ENCODE data around the gene UCHL3. TPM values are rescaled to one million over a fixed set of nuclear protein-coding genes. Genes with fewer than 3 reads are reported as not detected.

The UCHL3 gene
- total and polyA plus RNA-seq, 9 of the 15 experiments (the other 6 are each of a cell fraction or from before 2014, with no cell fraction given): 42.2 to 112 (median 85.4) TPM

- TF ChIP-seq ZNF395 (CRISPR knock-in tag; IDR thresholded peaks at IDR 0.05): no peak
- no peak for TF ChIP-seq TBP (optimal IDR thresholded peaks at IDR 0.05; ENCODE audit: low read depth, low read length)
These were observed 29.9 kb downstream of the UCHL3 start (continued) for GRCh38 chr13:75579529-75579928.

GRCh38 chr13:75581874-75582640, 32.5 kb downstream of the UCHL3 start:
- no peak overlapping the region for H3K9ac ChIP-seq (ENCODE audit: insufficient read depth in 1 of 2, low read depth in 2 of 2, low read length in 2 of 2)
- WGBS (ENCODE audit: insufficient coverage, low coverage, missing lambda C conversion rate): 92% methylated on average over 2 of the region's 2 CpGs
- ATAC-seq: no peak
- H3K36me3 ChIP-seq (ENCODE audit: control insufficient read depth, insufficient read depth, low read length): peaks cover 14% of the 10 kb centered on the region; the same call in 1 of the 3 replicates
- H3K79me2 ChIP-seq (ENCODE audit: control insufficient read depth, insufficient read depth, low read length): no peaks in the 10 kb centered on the region
- in situ Hi-C loops (cut with MboI): no loop called here
- DNase-seq (ENCODE audit: extremely low read depth in 1 of 4, low spot score in 3 of 4): no peak
- H3K9me3 ChIP-seq (replicated peaks; ENCODE audit: control insufficient read depth, insufficient read depth, low read depth, low read length): peaks cover 2% of the 10 kb centered on the region; the same call in 1 of the 2 replicates
- no peaks in the 10 kb centered on the region for H3K27me3 ChIP-seq (ENCODE audit: control insufficient read depth in 2 of 2, insufficient read depth in 2 of 2, low read length in 2 of 2)
- POLR2A ChIA-PET: interaction anchor here (0.6 kb wide), 1 partner anchor 1937 kb away, joined by 4 read pairs; no protein-coding TSS in a partner anchor
- no peaks in the 10 kb centered on the region for H3K4me1 ChIP-seq (replicated peaks in 1 of 2; ENCODE audit: control insufficient read depth in 2 of 2, insufficient read depth in 2 of 2, low read length in 2 of 2)
- no peaks in the 10 kb centered on the region for H3K9me1 ChIP-seq (ENCODE audit: control insufficient read depth, insufficient read depth, low read length)
- no peak overlapping the region for H3K4me2 ChIP-seq (ENCODE audit: insufficient read depth, low read length)
- no peaks in the 10 kb centered on the region for H4K20me1 ChIP-seq (replicated peaks; ENCODE audit: control insufficient read depth, insufficient read depth, low read length)
- H3K27ac ChIP-seq (ENCODE audit: extremely low read depth, low read depth, low read length): no peak overlapping the region
- BruUV-seq (replicated peaks): no TSS peak
- no peak for FAIRE-seq
- intact Hi-C loops (cut with micrococcal nuclease): no loop called here
- no peak overlapping the region for H2AFZ ChIP-seq (ENCODE audit: low read depth, low read length)
- H3K4me3 ChIP-seq: no peak overlapping the region
- CTCF ChIA-PET (ENCODE audit: low intra/inter-chr PET ratio): no interaction called here
- TF ChIP-seq KDM5B (IDR thresholded peaks at IDR 0.05; ENCODE audit: insufficient replicate concordance, low read depth, low read length) (no peak), PYGO2 (tag; IDR thresholded peaks at IDR 0.05) (no peak), ETV6 (IDR thresholded peaks at IDR 0.05; ENCODE audit: borderline replicate concordance in 1 of 2, low read depth in 2 of 2, low read length in 1 of 2) (no peak), ETV6 (CRISPR knock-in tag; IDR thresholded peaks at IDR 0.05; ENCODE audit: borderline replicate concordance) (no peak), USF2 (CRISPR knock-in tag; IDR thresholded peaks at IDR 0.05) (no peak), SREBF1 (IDR thresholded peaks at IDR 0.05; ENCODE audit: borderline replicate concordance, low read depth, low read length) (no peak), MYC (IDR thresholded peaks at IDR 0.05; ENCODE audit: low read depth, low read length) (no peak), MYC (CRISPR knock-in tag; IDR thresholded peaks at IDR 0.05; ENCODE audit: borderline replicate concordance, low read depth) (no peak)

Data from K562 (cell line).